H1 (cell line): ENCODE results near the gene AHI1. TPM values are rescaled to one million over a fixed set of nuclear protein-coding genes. Genes with fewer than 3 reads are reported as not detected.

Experiments
- CTCF ChIA-PET: fragments of 300-600 bp; sonication (Branson Sonifier 250); formaldehyde crosslinking; loops from one replicate; lab custom pipeline; 2021; ENCODE audit not compliant: partially characterized antibody; lab: Charles Lee
- POLR2A ChIA-PET: fragments of 300-600 bp; sonication (Branson Sonifier 250); formaldehyde crosslinking; loops from one replicate; lab custom pipeline; 2021; ENCODE audit warnings: inconsistent platforms; ENCODE audit not compliant: partially characterized antibody; lab: Charles Lee
- DNase-seq, 2 experiments: peaks; one replicate each; pipeline versions ENCODE4 v3.0.0 to v3.0.0-alpha.2; 2010 to 2022; ENCODE audit warnings: low spot score in 2 of 2, low read depth in 1 of 2, mixed read lengths in 1 of 2
- FAIRE-seq: peaks from 2 replicates; lab custom pipeline; 2011; peaks lifted over from hg19 to GRCh38; lab: Jason Lieb, UNC
- H2AFZ ChIP-seq: 2 replicates; pipeline ENCODE4 v1.8.1; 2012; ENCODE audit warnings: low read length, inconsistent platforms
- H2AK5ac ChIP-seq: 2 replicates; pipeline ENCODE4 v1.6.1; 2013; ENCODE audit warnings: low read depth, low read length
- H2BK120ac ChIP-seq: replicated peaks from 2 replicates; pipeline ENCODE3; 2013; ENCODE audit warnings: low read depth, low read length, inconsistent platforms
- H2BK12ac ChIP-seq: 2 replicates; pipeline ENCODE4 v1.6.1; 2013; ENCODE audit warnings: low read depth, low read length
- H2BK15ac ChIP-seq: 2 replicates; pipeline ENCODE4 v1.6.1; 2013; ENCODE audit warnings: low read length
- H2BK20ac ChIP-seq: 2 replicates; pipeline ENCODE4 v1.6.1; 2013; ENCODE audit warnings: low read length
- H2BK5ac ChIP-seq: 2 replicates; pipeline ENCODE4 v1.6.1; 2013; ENCODE audit warnings: low read depth, low read length
- H3K14ac ChIP-seq: 2 replicates; pipeline ENCODE4 v1.6.1; 2013; ENCODE audit warnings: inconsistent platforms; ENCODE audit not compliant: insufficient read length
- H3K18ac ChIP-seq: 2 replicates; pipeline ENCODE4 v1.6.1; 2013; ENCODE audit warnings: low read length; ENCODE audit errors: extremely low read depth
- H3K23ac ChIP-seq: 2 replicates; pipeline ENCODE4 v1.6.1; 2013; ENCODE audit warnings: inconsistent platforms; ENCODE audit not compliant: insufficient read length
- H3K23me2 ChIP-seq: 2 replicates; pipeline ENCODE4 v1.6.1; 2013; ENCODE audit warnings: low read depth, low read length
- H3K27ac ChIP-seq: 2 replicates; pipeline ENCODE4 v1.6.1; 2011; ENCODE audit warnings: low read depth, low read length, inconsistent platforms
- H3K27me3 ChIP-seq, 4 experiments: replicated peaks in 1 of 4; 1 replicate in 1 of 4; 2 replicates in 3 of 4; pipeline versions ENCODE4 v1.6.1 to v1.8.1; 2011 to 2013; ENCODE audit warnings: low read length in 3 of 4, mild to moderate bottlenecking in 3 of 4, inconsistent platforms in 2 of 4, mixed read lengths in 2 of 4, moderate library complexity in 1 of 4; ENCODE audit not compliant: control insufficient read depth in 3 of 4, insufficient read depth in 3 of 4; ENCODE audit errors: extremely low read depth in 1 of 4
- H3K36me3 ChIP-seq, 4 experiments: 2 replicates each; pipeline versions ENCODE4 v1.6.1 to v1.8.1; 2011 to 2013; ENCODE audit warnings: mild to moderate bottlenecking in 4 of 4, low read length in 3 of 4, moderate library complexity in 2 of 4, control low read depth in 1 of 4, inconsistent platforms in 1 of 4; ENCODE audit not compliant: insufficient read depth in 4 of 4, control insufficient read depth in 2 of 4
- H3K4ac ChIP-seq: replicated peaks from 2 replicates; pipeline ENCODE3; 2013; ENCODE audit warnings: low read length, low read depth, mixed read lengths, inconsistent platforms; ENCODE audit not compliant: insufficient read length
- H3K4me1 ChIP-seq, 4 experiments: replicated peaks in 1 of 4; 1 replicate in 1 of 4; 2 replicates in 3 of 4; pipeline versions ENCODE4 v1.6.1 to v1.8.1; 2011 to 2013; ENCODE audit warnings: low read length in 3 of 4, inconsistent platforms in 2 of 4, mixed read lengths in 1 of 4; ENCODE audit not compliant: insufficient read depth in 4 of 4, control insufficient read depth in 3 of 4
- H3K4me2 ChIP-seq, 2 experiments: 2 replicates each; pipeline versions ENCODE4 v1.6.1 to v1.8.1; 2011 to 2013; ENCODE audit warnings: low read depth in 2 of 2, low read length in 2 of 2, control low read depth in 1 of 2, inconsistent platforms in 1 of 2, mild to moderate bottlenecking in 1 of 2; ENCODE audit not compliant: insufficient read depth in 1 of 2
- H3K4me3 ChIP-seq, 4 experiments: fragments of 200-600, 300-600 bp in 1 of 4; sonication (generic), shearing (Covaris generic), sonication (Bioruptor Twin) in 1 of 4; 2 replicates each; pipeline versions ENCODE4 v1.5.1 to v1.8.1; 2011 to 2016; ENCODE audit warnings: low read length in 4 of 4, low read depth in 3 of 4, control low read depth in 2 of 4, inconsistent platforms in 2 of 4, mild to moderate bottlenecking in 2 of 4, mixed read lengths in 1 of 4, moderate library complexity in 1 of 4; ENCODE audit not compliant: insufficient read depth in 2 of 4; ENCODE audit errors: extremely low read depth in 1 of 4
- H3K56ac ChIP-seq: replicated peaks from 2 replicates; pipeline ENCODE3; 2013; ENCODE audit warnings: low read depth, mild to moderate bottlenecking, mixed read lengths, low read length, inconsistent platforms; ENCODE audit not compliant: insufficient read length
- H3K79me1 ChIP-seq: 2 replicates; pipeline ENCODE4 v1.6.1; 2013; ENCODE audit warnings: low read depth, low read length, control low read depth
- H3K79me2 ChIP-seq, 2 experiments: 2 replicates each; pipeline versions ENCODE4 v1.6.1 to v1.8.1; 2012 to 2013; ENCODE audit warnings: low read length in 2 of 2, mild to moderate bottlenecking in 2 of 2, inconsistent platforms in 1 of 2; ENCODE audit not compliant: insufficient read depth in 2 of 2, control insufficient read depth in 1 of 2
- H3K9ac ChIP-seq, 4 experiments: replicated peaks in 1 of 4; 1 replicate in 1 of 4; 2 replicates in 3 of 4; pipeline versions ENCODE4 v1.6.1 to v1.8.1; 2011 to 2013; ENCODE audit warnings: low read depth in 3 of 4, low read length in 3 of 4, control low read depth in 2 of 4, mild to moderate bottlenecking in 2 of 4, moderate library complexity in 2 of 4, inconsistent platforms in 1 of 4; ENCODE audit errors: extremely low read depth in 1 of 4
- H3K9me3 ChIP-seq, 2 experiments: 2 replicates each; pipeline versions ENCODE4 v1.6.1 to v1.8.1; 2012 to 2013; ENCODE audit warnings: mild to moderate bottlenecking in 2 of 2, moderate library complexity in 2 of 2, control low read depth in 1 of 2, inconsistent platforms in 1 of 2, low read depth in 1 of 2, low read length in 1 of 2, mixed read lengths in 1 of 2; ENCODE audit not compliant: insufficient read depth in 2 of 2
- H4K20me1 ChIP-seq, 2 experiments: replicated peaks in 1 of 2; 2 replicates each; pipeline versions ENCODE3 to v1.8.1; 2011 to 2013; ENCODE audit warnings: inconsistent platforms in 2 of 2, low read length in 2 of 2, mild to moderate bottlenecking in 1 of 2; ENCODE audit not compliant: insufficient read depth in 2 of 2, control insufficient read depth in 1 of 2
- H4K5ac ChIP-seq: 2 replicates; pipeline ENCODE4 v1.6.1; 2013; ENCODE audit warnings: low read length, low read depth, mixed read lengths, inconsistent platforms; ENCODE audit not compliant: insufficient read length
- H4K8ac ChIP-seq: 2 replicates; pipeline ENCODE4 v1.8.0; 2013; ENCODE audit warnings: mild to moderate bottlenecking, moderate library complexity, low read length, inconsistent platforms; ENCODE audit not compliant: insufficient read depth; ENCODE audit errors: extremely low read depth
- H4K91ac ChIP-seq: replicated peaks from 2 replicates; pipeline ENCODE3; 2013; ENCODE audit warnings: low read length, mixed read lengths, inconsistent platforms; ENCODE audit not compliant: insufficient read length
- ATF3 ChIP-seq: IDR thresholded peaks from 2 replicates; pipeline ENCODE4 v1.6.1; 2011; ENCODE audit warnings: low read depth, mild to moderate bottlenecking, low read length; ENCODE audit not compliant: insufficient read depth
- BACH1 ChIP-seq: IDR thresholded peaks from 2 replicates; pipeline ENCODE4 v1.6.1; 2012; ENCODE audit warnings: low read length, improper control_type of control experiment
- CHD2 ChIP-seq: IDR thresholded peaks from 2 replicates; pipeline ENCODE4 v1.6.1; 2012; ENCODE audit warnings: low read length, improper control_type of control experiment
- E2F6 ChIP-seq: IDR thresholded peaks from 2 replicates; pipeline ENCODE4 v1.6.1; 2012; ENCODE audit warnings: inconsistent platforms
- GTF2F1 ChIP-seq: IDR thresholded peaks from 2 replicates; pipeline ENCODE4 v1.6.1; 2012; ENCODE audit warnings: low read depth, low read length, improper control_type of control experiment, borderline replicate concordance
- JUND ChIP-seq: IDR thresholded peaks from 2 replicates; pipeline ENCODE4 v1.6.1; 2011; ENCODE audit warnings: mild to moderate bottlenecking, improper control_type of control experiment, low read length
- PHF8 ChIP-seq: fragments of 200-600 bp; sonication (generic); conservative IDR thresholded peaks from 2 replicates; pipeline ENCODE4 v1.7.1; 2012; ENCODE audit warnings: low read depth, mild to moderate bottlenecking, inconsistent platforms, low read length, moderate library complexity
- POLR2AphosphoS5 ChIP-seq: IDR thresholded peaks from 2 replicates; pipeline ENCODE4 v1.6.1; 2011; ENCODE audit warnings: low read depth, low read length
- POU5F1 ChIP-seq: IDR thresholded peaks from 2 replicates; pipeline ENCODE4 v1.6.1; 2011; ENCODE audit warnings: low read depth, mild to moderate bottlenecking, low read length, moderate library complexity
- RXRA ChIP-seq: IDR thresholded peaks from 2 replicates; pipeline ENCODE4 v1.6.1; 2011; ENCODE audit warnings: low read depth, mild to moderate bottlenecking, low read length, moderate library complexity; ENCODE audit not compliant: insufficient read depth
- SIX5 ChIP-seq: IDR thresholded peaks from 2 replicates; pipeline ENCODE4 v1.6.1; 2011; ENCODE audit warnings: mild to moderate bottlenecking, low read depth, low read length
- SP1 ChIP-seq: IDR thresholded peaks from 2 replicates; pipeline ENCODE4 v1.6.1; 2011; ENCODE audit warnings: low read depth, low read length
- SP4 ChIP-seq: IDR thresholded peaks from 2 replicates; pipeline ENCODE4 v1.6.1; 2012; ENCODE audit warnings: low read length, inconsistent platforms
- TAF7 ChIP-seq: optimal IDR thresholded peaks from 2 replicates; pipeline ENCODE3; 2011; ENCODE audit warnings: low read depth, mild to moderate bottlenecking, inconsistent platforms, low read length, moderate library complexity, borderline replicate concordance
- TCF12 ChIP-seq: IDR thresholded peaks from 2 replicates; pipeline ENCODE4 v1.6.1; 2011; ENCODE audit warnings: low read depth, mild to moderate bottlenecking, low read length
- WGBS, 2 experiments: shearing (Covaris generic) in 1 of 2; methylation state at CpG; one replicate each; pipeline versions ENCODE4 v1.1.6 to v1.1.7; 2013 to 2015; ENCODE audit warnings: low lambda C conversion rate in 2 of 2, mixed read lengths in 2 of 2, inconsistent platforms in 1 of 2, low coverage in 1 of 2, missing lambda C conversion rate in 1 of 2; ENCODE audit not compliant: insufficient replicate concordance in 2 of 2, insufficient coverage in 1 of 2, insufficient read length in 1 of 2; ENCODE audit errors: extremely low coverage in 1 of 2, missing lambda C conversion rate in 1 of 2; 5-methylcytosine and 5-hydroxymethylcytosine counted together
- polyA plus RNA-seq, 7 experiments: library from polyadenylated mRNA; depleted of rRNA in 3 of 7; stranded (reverse) in 5 of 7; unstranded in 2 of 7; fragments of >200 nt in 5 of 7; fragments of 200-250 nt in 2 of 7; gene quantifications; 1 replicate in 5 of 7; 2 replicates in 1 of 7; 4 replicates in 1 of 7; pipeline versions ENCODE4 v1.2.1 to v1.2.3, GENCODE V29; 2011 to 2013; ENCODE audit warnings: missing spikeins in 2 of 7, mixed read lengths in 2 of 7
- total RNA-seq: library from RNA; stranded (reverse); fragmentation: NEBNext Ultra II Directional; extraction: Animal tissue kit (Norgen Biotek cat#: 25700); gene quantifications from 2 replicates; pipeline ENCODE4 v1.2.1, GENCODE V29; 2021

The AHI1 gene
- total and polyA plus RNA-seq, 2 of the 8 experiments (the other 6 are each of a cell fraction or from before 2014, with no cell fraction given) = 4.2 to 19.6 TPM

GRCh38 chr6:135383766-135384165 is 113.8 kb downstream of the AHI1 start:
- H3K23ac ChIP-seq = no peak overlapping the region
- no peaks in the 10 kb centered on the region for H3K9me3 ChIP-seq
- no peak overlapping the region for H2BK20ac ChIP-seq
- DNase-seq (no peak), FAIRE-seq (no peak)
- H3K4me3 ChIP-seq = no peak overlapping the region
- H3K4ac ChIP-seq = no peak overlapping the region
- H3K27me3 ChIP-seq = no peaks in the 10 kb centered on the region
- H4K8ac ChIP-seq = no peak overlapping the region
- no peak overlapping the region for H2BK15ac ChIP-seq
- ChIA-PET POLR2A (no interaction called here), CTCF (interaction anchor here (0.7 to 1.6 kb wide), 3 partner anchors 14 to 289 kb away, joined by 3 to 5 read pairs (median 4); no protein-coding TSS in a partner anchor)
- H4K5ac ChIP-seq = no peak overlapping the region
- H3K23me2 ChIP-seq = no peaks in the 10 kb centered on the region
- H3K36me3 ChIP-seq = no peaks in the 10 kb centered on the region; a peak in 1 of 8 replicates
- H2AFZ ChIP-seq = no peak overlapping the region
- H3K79me2 ChIP-seq = no peaks in the 10 kb centered on the region
- H4K20me1 ChIP-seq = no peaks in the 10 kb centered on the region
- H2BK120ac ChIP-seq = no peak overlapping the region
- H3K4me2 ChIP-seq = no peak overlapping the region
- H3K27ac ChIP-seq = no peak overlapping the region
- no peak overlapping the region for H3K18ac ChIP-seq
- H3K56ac ChIP-seq = no peak overlapping the region
- H4K91ac ChIP-seq = no peak overlapping the region
- H2AK5ac ChIP-seq = no peak overlapping the region
- H3K4me1 ChIP-seq = peaks cover 0 to 3% (median 0%) of the 10 kb centered on the region in 4 experiments; a peak in 1 of 7 replicates
- H2BK12ac ChIP-seq = no peak overlapping the region
- no peaks in the 10 kb centered on the region for H3K79me1 ChIP-seq
- no peak overlapping the region for H2BK5ac ChIP-seq
- no peak overlapping the region for H3K14ac ChIP-seq
- no peak overlapping the region for H3K9ac ChIP-seq
- 87% methylated on average over 3 of the region's 3 CpGs; no CpG with 5 or more reads in 1 of the 2 experiments for WGBS, 2 experiments
- TF ChIP-seq GTF2F1 = no peak
- no peak for TF ChIP-seq TCF12
- TF ChIP-seq BACH1 = no peak
- TF ChIP-seq PHF8 = no peak
- TF ChIP-seq SP1 = no peak
- TF ChIP-seq JUND = no peak
- TF ChIP-seq TAF7 = no peak
- no peak for TF ChIP-seq SP4
- no peak for TF ChIP-seq E2F6
- no peak for TF ChIP-seq CHD2
- no peak for TF ChIP-seq SIX5
- TF ChIP-seq POLR2AphosphoS5 = no peak
- no peak for TF ChIP-seq ATF3
- no peak for TF ChIP-seq POU5F1
- TF ChIP-seq RXRA = no peak
